GM13977 (cell line): ENCODE data around the gene PCNX4.
A peak's percentile ranks its signal among the peaks of the same experiment; 100 is the strongest.

Experiments used
- DNase-seq: peaks from one replicate; pipeline ENCODE4 v3.0.0; 2012; ENCODE audit warnings: low spot score
- in situ Hi-C: fragments of 300-500 bp; cut with MboI; formaldehyde crosslinking; loops from one replicate; pipeline ENCODE4 v1.12.0; 2022; ENCODE audit warnings: low sequenced_read_pairs, low pct_unique_long_range_greater_than_20kb, mixed read lengths, inconsistent platforms; ENCODE audit not compliant: unreplicated experiment
- TF ChIP-seq, protein P1 (sequence below): IDR thresholded peaks from 2 replicates; pipeline ENCODE4 v1.5.1; 2012; ENCODE audit warnings: mild to moderate bottlenecking, control low read depth; ENCODE audit not compliant: insufficient read depth; ENCODE audit errors: extremely low read depth, missing control alignments

Gene PCNX4

DNA sequence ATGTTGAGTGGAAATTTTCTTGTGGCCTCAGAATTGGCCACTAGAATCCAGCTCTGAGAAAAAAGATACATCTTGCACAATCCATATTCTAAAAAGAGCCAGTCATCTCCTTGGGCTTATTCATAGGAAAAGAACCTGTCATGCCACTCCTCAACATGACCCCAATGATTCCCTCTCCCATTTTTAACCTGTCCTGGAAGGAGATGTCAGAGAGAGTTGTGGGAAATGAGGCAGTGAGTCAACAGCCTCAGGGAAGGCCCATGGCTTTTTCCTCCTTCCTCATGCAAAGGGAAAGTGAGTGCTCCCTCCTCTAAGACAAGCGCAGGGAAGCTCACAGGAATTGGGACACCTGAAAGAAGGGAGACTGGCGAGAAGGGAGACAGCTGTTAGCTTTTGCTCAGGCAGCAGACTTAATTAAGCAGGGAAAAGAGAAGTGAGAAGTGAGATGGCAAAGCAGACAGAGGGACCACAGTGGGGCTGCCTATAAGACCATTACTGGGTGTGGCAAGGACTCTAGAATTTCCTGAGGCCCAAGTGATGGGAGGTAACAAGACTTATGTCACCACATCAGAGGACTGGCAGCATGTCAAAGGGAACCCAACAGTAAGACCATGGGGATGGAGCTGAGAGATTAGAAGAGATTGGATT is 83.7 kb downstream of the PCNX4 start:
- DNase-seq = no peak
- in situ Hi-C loops = loop anchor here (25.0 kb wide), 2 partner anchors 213 to 387 kb away; no protein-coding TSS in a partner anchor

DNA sequence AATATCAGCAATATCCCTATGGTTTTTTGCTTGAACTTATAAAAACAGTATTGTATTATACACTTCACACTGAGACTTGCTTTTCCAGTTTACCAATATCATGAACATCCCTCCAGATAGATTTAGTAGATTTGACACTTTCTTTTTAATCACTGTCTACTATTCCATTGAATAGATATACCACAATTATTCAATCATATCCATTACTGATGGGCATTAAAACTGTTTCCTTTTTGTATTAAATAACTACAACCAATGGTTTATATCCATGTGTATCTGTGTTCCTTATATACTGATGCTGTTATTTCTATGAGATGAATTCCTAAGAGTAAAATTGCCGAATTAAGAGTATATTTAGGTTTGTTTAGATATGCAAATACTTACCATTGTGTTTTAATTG is 86.4 kb downstream of the PCNX4 start:
- in situ Hi-C loops = loop anchor here (25.0 kb wide), 2 partner anchors 216 to 384 kb away; no protein-coding TSS in a partner anchor
- DNase-seq = no peak
- TF ChIP-seq, protein P1, sequence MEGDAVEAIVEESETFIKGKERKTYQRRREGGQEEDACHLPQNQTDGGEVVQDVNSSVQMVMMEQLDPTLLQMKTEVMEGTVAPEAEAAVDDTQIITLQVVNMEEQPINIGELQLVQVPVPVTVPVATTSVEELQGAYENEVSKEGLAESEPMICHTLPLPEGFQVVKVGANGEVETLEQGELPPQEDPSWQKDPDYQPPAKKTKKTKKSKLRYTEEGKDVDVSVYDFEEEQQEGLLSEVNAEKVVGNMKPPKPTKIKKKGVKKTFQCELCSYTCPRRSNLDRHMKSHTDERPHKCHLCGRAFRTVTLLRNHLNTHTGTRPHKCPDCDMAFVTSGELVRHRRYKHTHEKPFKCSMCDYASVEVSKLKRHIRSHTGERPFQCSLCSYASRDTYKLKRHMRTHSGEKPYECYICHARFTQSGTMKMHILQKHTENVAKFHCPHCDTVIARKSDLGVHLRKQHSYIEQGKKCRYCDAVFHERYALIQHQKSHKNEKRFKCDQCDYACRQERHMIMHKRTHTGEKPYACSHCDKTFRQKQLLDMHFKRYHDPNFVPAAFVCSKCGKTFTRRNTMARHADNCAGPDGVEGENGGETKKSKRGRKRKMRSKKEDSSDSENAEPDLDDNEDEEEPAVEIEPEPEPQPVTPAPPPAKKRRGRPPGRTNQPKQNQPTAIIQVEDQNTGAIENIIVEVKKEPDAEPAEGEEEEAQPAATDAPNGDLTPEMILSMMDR = no peak

More for the DNA sequence above, 83.7 kb downstream of the PCNX4 start:
- TF ChIP-seq, protein P1 = no peak

DNA sequence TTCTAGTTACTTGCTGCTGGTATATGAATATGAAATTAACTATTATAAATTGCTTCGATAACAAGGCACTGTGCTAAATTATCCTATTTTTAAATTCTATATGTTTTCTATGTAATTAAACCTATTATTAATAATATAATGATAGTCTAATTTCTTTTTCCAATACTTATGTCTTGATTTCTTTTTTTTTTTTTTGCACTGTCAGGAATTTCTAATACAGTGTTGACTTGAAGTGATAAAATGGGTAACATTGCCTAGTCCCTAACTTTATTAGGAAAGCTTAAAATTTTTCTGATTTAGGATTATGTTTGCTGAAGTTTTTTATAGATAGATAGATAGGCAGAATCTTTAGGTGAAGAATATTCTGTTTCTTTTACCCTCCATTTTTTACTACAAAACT is 87.1 kb downstream of the PCNX4 start:
- in situ Hi-C loops = loop anchor here (25.0 kb wide), 2 partner anchors 217 to 383 kb away; no protein-coding TSS in a partner anchor
- no peak for DNase-seq
- TF ChIP-seq, protein P1 = no peak

DNA sequence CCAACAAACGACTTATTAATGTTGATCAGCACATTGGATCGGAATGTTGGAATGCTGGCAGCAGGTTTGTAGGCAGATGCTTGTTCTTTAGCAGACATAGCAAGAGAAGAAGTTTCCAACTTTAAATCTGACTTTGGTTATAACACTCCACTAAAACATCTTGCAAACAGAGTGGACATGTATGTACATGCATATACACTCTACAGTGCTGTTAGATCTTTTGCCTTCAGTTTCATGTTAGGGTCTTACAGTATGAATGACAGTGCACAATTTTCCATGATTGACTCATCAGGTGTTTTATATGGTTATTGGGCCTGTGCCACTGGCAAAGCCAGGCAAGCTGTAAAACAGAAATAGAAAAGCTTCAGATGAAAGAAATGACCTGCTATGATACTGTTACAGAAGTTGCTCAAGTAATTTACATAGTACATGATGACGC is 87.7 kb downstream of the PCNX4 start:
- no peak for DNase-seq
- in situ Hi-C loops = loop anchor here (25.0 kb wide), 2 partner anchors 217 to 383 kb away; no protein-coding TSS in a partner anchor
- TF ChIP-seq, protein P1 = no peak

DNA sequence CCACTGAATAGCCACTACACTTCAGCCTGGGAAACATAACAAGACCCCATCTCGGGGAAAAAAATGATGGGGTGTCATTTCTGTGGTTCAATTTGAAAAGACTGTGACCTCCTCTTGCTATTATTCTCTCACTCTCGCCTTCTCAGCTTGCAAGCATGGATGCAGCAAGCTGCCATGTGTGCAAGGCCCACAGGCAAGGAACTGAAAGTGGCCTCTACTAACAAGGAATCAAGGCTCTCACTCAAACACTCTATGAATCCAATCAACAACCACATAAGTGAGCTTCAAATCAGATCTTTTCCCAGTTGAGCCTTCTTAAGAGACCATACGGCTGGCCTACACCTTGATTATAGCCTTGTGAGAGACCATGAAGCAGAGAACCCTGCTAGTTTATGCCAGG is 91.4 kb downstream of the PCNX4 start:
- in situ Hi-C loops = loop anchor here (5.0 to 25.0 kb wide), 3 partner anchors 116 to 379 kb away; no protein-coding TSS in a partner anchor
- no peak for DNase-seq
- TF ChIP-seq, protein P1 = no peak

DNA sequence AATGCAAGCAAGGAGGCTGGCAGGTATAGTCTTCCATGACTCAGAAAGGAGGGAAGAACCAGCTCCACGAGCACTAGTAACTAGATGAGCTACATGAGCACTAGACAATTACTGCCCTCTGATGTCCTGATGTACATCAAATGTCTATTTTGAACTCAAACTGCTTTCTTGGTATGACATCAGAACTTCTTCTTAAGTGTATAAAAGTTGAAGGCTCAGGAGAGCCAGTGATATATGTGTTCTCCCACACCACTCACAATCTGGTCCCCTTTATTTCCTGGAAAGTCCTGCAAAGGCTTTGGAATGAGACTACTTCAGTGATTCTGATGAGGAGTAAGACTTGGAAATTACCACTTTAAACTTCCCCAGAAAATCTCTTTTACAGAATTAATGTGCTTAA is 92.0 kb downstream of the PCNX4 start:
- in situ Hi-C loops = loop anchor here (5.0 to 25.0 kb wide), 3 partner anchors 116 to 379 kb away; no protein-coding TSS in a partner anchor
- no peak for DNase-seq
- TF ChIP-seq, protein P1 = peak; percentile 11
